Peyer's patch (tissue), 4 donors: Measurements from ENCODE around the gene ANKHD1.

Source experiments
- POLR2A ChIP-seq, 2 donors: fragments of 450-650 bp; IDR thresholded peaks; one replicate each; pipeline ENCODE4 v1.5.1; 2017; ENCODE audit warnings: antibody characterized with exemption in 2 of 2, mild to moderate bottlenecking in 2 of 2, moderate library complexity in 2 of 2
- TF ChIP-seq, protein P1 (sequence below), 6 experiments: fragments of 450-650 bp in 4 of 6; fragments of 200-600 bp in 2 of 6; sonication (generic) in 1 of 6; IDR thresholded peaks; one replicate each; pipeline ENCODE4 v1.5.1; 2017 to 2019; ENCODE audit warnings: antibody characterized with exemption in 6 of 6, mild to moderate bottlenecking in 3 of 6, moderate library complexity in 1 of 6

DNA sequence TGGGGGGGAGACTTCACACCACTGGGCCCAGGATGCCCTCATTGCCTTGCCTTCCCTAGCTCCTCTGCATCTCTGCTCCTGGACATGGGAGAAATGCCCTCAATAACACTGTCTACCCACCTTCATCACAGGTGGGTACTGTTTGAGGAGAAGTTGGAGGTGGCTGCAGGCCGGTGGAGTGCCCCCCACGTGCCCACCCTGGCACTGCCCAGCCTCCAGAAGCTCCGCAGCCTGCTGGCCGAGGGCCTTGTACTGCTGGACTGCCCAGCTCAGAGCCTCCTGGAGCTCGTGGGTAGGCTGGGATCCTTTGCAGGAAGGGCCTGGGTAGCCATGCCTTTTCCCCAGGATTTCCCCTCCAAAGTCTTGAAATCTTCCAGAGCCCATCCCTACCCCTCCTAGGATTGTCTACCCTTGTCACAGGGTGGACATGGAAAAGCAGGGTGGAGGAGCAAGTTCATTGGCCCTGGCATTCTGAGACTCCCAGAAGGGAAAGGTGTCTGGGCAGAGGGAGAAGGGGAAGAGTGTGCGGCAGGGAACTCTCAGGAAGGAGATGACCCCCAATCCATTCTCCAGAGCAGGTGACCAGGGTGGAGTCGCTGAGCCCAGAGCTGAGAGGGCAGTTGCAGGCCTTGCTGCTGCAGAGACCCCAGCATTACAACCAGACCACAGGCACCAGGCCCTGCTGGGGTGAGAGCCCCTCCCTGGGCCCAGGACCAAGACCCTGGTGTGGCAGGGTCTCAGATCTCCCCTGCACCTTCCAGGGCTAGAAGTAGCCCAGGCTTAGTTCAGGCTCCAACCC lies 40.8 kb upstream of the ANKHD1 start:
- TF ChIP-seq, protein P1, sequence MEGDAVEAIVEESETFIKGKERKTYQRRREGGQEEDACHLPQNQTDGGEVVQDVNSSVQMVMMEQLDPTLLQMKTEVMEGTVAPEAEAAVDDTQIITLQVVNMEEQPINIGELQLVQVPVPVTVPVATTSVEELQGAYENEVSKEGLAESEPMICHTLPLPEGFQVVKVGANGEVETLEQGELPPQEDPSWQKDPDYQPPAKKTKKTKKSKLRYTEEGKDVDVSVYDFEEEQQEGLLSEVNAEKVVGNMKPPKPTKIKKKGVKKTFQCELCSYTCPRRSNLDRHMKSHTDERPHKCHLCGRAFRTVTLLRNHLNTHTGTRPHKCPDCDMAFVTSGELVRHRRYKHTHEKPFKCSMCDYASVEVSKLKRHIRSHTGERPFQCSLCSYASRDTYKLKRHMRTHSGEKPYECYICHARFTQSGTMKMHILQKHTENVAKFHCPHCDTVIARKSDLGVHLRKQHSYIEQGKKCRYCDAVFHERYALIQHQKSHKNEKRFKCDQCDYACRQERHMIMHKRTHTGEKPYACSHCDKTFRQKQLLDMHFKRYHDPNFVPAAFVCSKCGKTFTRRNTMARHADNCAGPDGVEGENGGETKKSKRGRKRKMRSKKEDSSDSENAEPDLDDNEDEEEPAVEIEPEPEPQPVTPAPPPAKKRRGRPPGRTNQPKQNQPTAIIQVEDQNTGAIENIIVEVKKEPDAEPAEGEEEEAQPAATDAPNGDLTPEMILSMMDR (IDR thresholded peaks at IDR 0.05): no peak
- no peak for TF ChIP-seq POLR2A (IDR thresholded peaks at IDR 0.05)
